H1 (cell line): ENCODE measurements around the gene VSIR. TPM values are rescaled to one million over a fixed set of nuclear protein-coding genes. Genes with fewer than 3 reads are reported as not detected.

Experiments
- HDAC2 ChIP-seq, 2 experiments: fragments of 300-600 bp in 1 of 2; sonication (generic) in 1 of 2; IDR thresholded peaks; 2 replicates each; pipeline ENCODE4 v1.6.1; 2011 to 2012; ENCODE audit warnings: low read depth in 2 of 2, low read length in 2 of 2, mild to moderate bottlenecking in 2 of 2, moderate library complexity in 2 of 2, borderline replicate concordance in 1 of 2, inconsistent platforms in 1 of 2
- NANOG ChIP-seq: IDR thresholded peaks from 2 replicates; pipeline ENCODE4 v1.6.1; 2011; ENCODE audit warnings: low read length, low read depth, mild to moderate bottlenecking, inconsistent platforms; ENCODE audit not compliant: insufficient read depth, poor library complexity, severe bottlenecking
- polyA plus RNA-seq, 7 experiments: library from polyadenylated mRNA; depleted of rRNA in 3 of 7; stranded (reverse) in 5 of 7; unstranded in 2 of 7; fragments of >200 nt in 5 of 7; fragments of 200-250 nt in 2 of 7; gene quantifications; 1 replicate in 5 of 7; 2 replicates in 1 of 7; 4 replicates in 1 of 7; pipeline versions ENCODE4 v1.2.1 to v1.2.3, GENCODE V29; 2011 to 2013; ENCODE audit warnings: missing spikeins in 2 of 7, mixed read lengths in 2 of 7
- total RNA-seq: library from RNA; stranded (reverse); fragmentation: NEBNext Ultra II Directional; extraction: Animal tissue kit (Norgen Biotek cat#: 25700); gene quantifications from 2 replicates; pipeline ENCODE4 v1.2.1, GENCODE V29; 2021

The VSIR gene
- total and polyA plus RNA-seq, 2 of the 8 experiments (the other 6 are each of a cell fraction or from before 2014, with no cell fraction given) = 0.33 TPM; not detected in 1

DNA sequence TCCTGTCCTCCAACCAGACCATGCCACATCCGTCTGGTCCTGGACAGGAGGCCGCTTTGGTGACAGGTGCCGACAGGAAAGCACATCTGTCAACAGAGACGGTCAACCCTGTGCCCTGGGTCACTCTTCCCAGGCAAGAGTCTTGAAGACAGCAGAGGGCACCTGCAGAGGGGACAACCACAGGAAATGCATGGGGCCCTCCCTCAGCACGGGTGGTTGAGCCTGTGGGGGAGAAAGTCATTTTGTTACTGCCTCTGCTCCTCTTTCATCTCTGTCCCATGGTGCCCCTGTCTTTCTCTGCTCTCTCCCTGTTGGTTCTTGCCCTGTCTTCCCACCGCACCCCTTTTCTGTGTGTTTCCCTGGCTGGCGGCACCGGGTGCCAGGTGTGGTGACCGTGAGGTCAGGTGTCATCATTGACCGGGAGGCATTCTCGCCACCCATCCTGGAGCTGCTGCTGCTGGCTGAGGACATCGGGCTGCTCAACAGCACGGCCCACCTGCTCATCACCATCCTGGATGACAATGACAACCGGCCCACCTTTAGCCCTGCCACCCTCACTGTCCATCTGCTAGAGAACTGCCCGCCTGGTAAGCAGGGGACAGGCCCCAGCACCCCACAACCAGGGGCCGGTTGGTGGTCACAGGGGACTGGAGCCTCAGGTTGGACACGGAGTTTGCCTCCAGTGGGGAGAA lies 17.6 kb upstream of the VSIR start (continued):
- TF ChIP-seq HDAC2 (IDR thresholded peaks at IDR 0.05; ENCODE audit: borderline replicate concordance in 1 of 2, low read depth in 2 of 2, low read length in 2 of 2) = no peak
- TF ChIP-seq NANOG = no peak
